Umbilical cord (tissue), 1 donor: ENCODE results near the gene ANKRD2. TPM values are rescaled to one million over a fixed set of nuclear protein-coding genes. Genes with fewer than 3 reads are reported as not detected.

Experiments used
- total RNA-seq: library from RNA; depleted of rRNA; stranded (reverse); fragments of >200 nt; gene quantifications from one replicate; pipeline ENCODE4 v1.2.3, GENCODE V29; 2014; ENCODE audit warnings: low replicate concordance; ENCODE audit not compliant: insufficient read depth

The ANKRD2 gene
- total RNA-seq, 1 donor from 2014 or later = not detected

Other genes starting within 250 kb of the ANKRD2 start
- 5.1 TPM for gene FRAT2, start 238.1 kb upstream of the ANKRD2 start, total RNA-seq
- 9.6 TPM for gene RRP12, start 171.4 kb upstream of the ANKRD2 start, total RNA-seq
- gene PGAM1, start 146.6 kb upstream of the ANKRD2 start, total RNA-seq = 165 TPM
- gene EXOSC1, start 126.8 kb upstream of the ANKRD2 start, total RNA-seq = 16.1 TPM
- 35.9 TPM for gene ZDHHC16, start 126.6 kb upstream of the ANKRD2 start, total RNA-seq
- gene MMS19, start 74.4 kb upstream of the ANKRD2 start, total RNA-seq = 66.2 TPM
- gene UBTD1, start 73.9 kb upstream of the ANKRD2 start, total RNA-seq = 16.9 TPM
- 5.1 TPM for gene HOGA1, start 11.6 kb downstream of the ANKRD2 start, total RNA-seq
- gene C10orf62, start 16.9 kb downstream of the ANKRD2 start, total RNA-seq = 0.96 TPM
- 0.48 TPM for gene MORN4, start 60.7 kb downstream of the ANKRD2 start, total RNA-seq
- 11.6 TPM for gene PI4K2A, start 67.9 kb downstream of the ANKRD2 start, total RNA-seq
- gene AVPI1, start 114.5 kb downstream of the ANKRD2 start, total RNA-seq = 7.0 TPM
- 29.1 TPM for gene MARVELD1, start 141.0 kb downstream of the ANKRD2 start, total RNA-seq
- gene ZFYVE27, start 164.3 kb downstream of the ANKRD2 start, total RNA-seq = 11.6 TPM
- gene SFRP5, start 199.2 kb downstream of the ANKRD2 start, total RNA-seq = 0.48 TPM